ENCODE results near the gene ZFYVE28. TPM values are rescaled to one million over a fixed set of nuclear protein-coding genes. Genes with fewer than 3 reads are reported as not detected.

The ZFYVE28 gene
- total and polyA plus RNA-seq, 2 of the 8 experiments (the other 6 are each of a cell fraction or from before 2014, with no cell fraction given), result 1.7 to 4.9 TPM

- CTCF ChIA-PET (ENCODE audit: partially characterized antibody), result interaction anchor here (1.1 kb wide), 1 partner anchor 80 kb away, joined by 3 read pairs; no protein-coding TSS in a partner anchor
- H4K5ac ChIP-seq (ENCODE audit: insufficient read length, low read depth, low read length), result no peak overlapping the region
- H3K23ac ChIP-seq (ENCODE audit: insufficient read length), result no peak overlapping the region
- no peak for FAIRE-seq
- no peak overlapping the region for H3K56ac ChIP-seq (replicated peaks; ENCODE audit: insufficient read length, low read depth, low read length)
- H3K27ac ChIP-seq (ENCODE audit: low read depth, low read length), result no peak overlapping the region
- no peak overlapping the region for H2BK12ac ChIP-seq (ENCODE audit: low read depth, low read length)
- H2AFZ ChIP-seq (ENCODE audit: low read length), result no peak overlapping the region
- H2BK5ac ChIP-seq (ENCODE audit: low read depth, low read length), result no peak overlapping the region; the same call in 1 of the 2 replicates
- H3K36me3 ChIP-seq (ENCODE audit: control insufficient read depth in 2 of 4, insufficient read depth in 4 of 4, low read length in 3 of 4), result no peaks in the 10 kb centered on the region
- no peak overlapping the region for H3K4me3 ChIP-seq (ENCODE audit: extremely low read depth in 1 of 4, insufficient read depth in 2 of 4, low read depth in 3 of 4, low read length in 4 of 4)
- peak overlapping the region; percentile 3; the same call in 1 of the 2 replicates for H4K8ac ChIP-seq (ENCODE audit: extremely low read depth, insufficient read depth, low read length)
- DNase-seq (ENCODE audit: low read depth in 1 of 2, low spot score in 2 of 2), result no peak
- H3K4me2 ChIP-seq (ENCODE audit: insufficient read depth in 1 of 2, low read depth in 2 of 2, low read length in 2 of 2), result no peak overlapping the region
- no peaks in the 10 kb centered on the region for H3K79me2 ChIP-seq (ENCODE audit: control insufficient read depth in 1 of 2, insufficient read depth in 2 of 2, low read length in 2 of 2)
- H3K4me1 ChIP-seq (replicated peaks in 1 of 4; ENCODE audit: control insufficient read depth in 3 of 4, insufficient read depth in 4 of 4, low read length in 3 of 4), result peaks cover 0 to 6% (median 6%) of the 10 kb centered on the region in 4 experiments; a peak in 5 of 7 replicates
- no peak overlapping the region for H2AK5ac ChIP-seq (ENCODE audit: low read depth, low read length)
- H3K18ac ChIP-seq (ENCODE audit: extremely low read depth, low read length), result no peak overlapping the region
- no peaks in the 10 kb centered on the region for H3K9me3 ChIP-seq (ENCODE audit: insufficient read depth in 2 of 2, low read depth in 1 of 2, low read length in 1 of 2)
- H3K4ac ChIP-seq (replicated peaks; ENCODE audit: insufficient read length, low read depth, low read length), result no peak overlapping the region
- POLR2A ChIA-PET (ENCODE audit: partially characterized antibody), result no interaction called here
- H3K79me1 ChIP-seq (ENCODE audit: low read depth, low read length), result no peaks in the 10 kb centered on the region
- peaks cover 0 to 1% of the 10 kb centered on the region in 2 experiments for H4K20me1 ChIP-seq (replicated peaks in 1 of 2; ENCODE audit: control insufficient read depth in 1 of 2, insufficient read depth in 2 of 2, low read length in 2 of 2)
- H3K23me2 ChIP-seq (ENCODE audit: low read depth, low read length), result no peaks in the 10 kb centered on the region
- H2BK120ac ChIP-seq (replicated peaks; ENCODE audit: low read depth, low read length), result no peak overlapping the region
- no peak overlapping the region for H2BK15ac ChIP-seq (ENCODE audit: low read length)
- 92% methylated on average over 11 of the region's 24 CpGs; no CpG with 5 or more reads in 1 of the 2 experiments for WGBS, 2 experiments (ENCODE audit: extremely low coverage in 1 of 2, insufficient coverage in 1 of 2, insufficient read length in 1 of 2, insufficient replicate concordance in 2 of 2, low coverage in 1 of 2, low lambda C conversion rate in 2 of 2, missing lambda C conversion rate in 1 of 2)
- H3K27me3 ChIP-seq (replicated peaks in 1 of 4; ENCODE audit: control insufficient read depth in 3 of 4, extremely low read depth in 1 of 4, insufficient read depth in 3 of 4, low read length in 3 of 4), result no peaks in the 10 kb centered on the region
- H4K91ac ChIP-seq (replicated peaks; ENCODE audit: insufficient read length, low read length), result no peak overlapping the region
- no peak overlapping the region for H3K9ac ChIP-seq (replicated peaks in 1 of 4; ENCODE audit: extremely low read depth in 1 of 4, low read depth in 3 of 4, low read length in 3 of 4)
- no peak overlapping the region for H3K14ac ChIP-seq (ENCODE audit: insufficient read length)
- H2BK20ac ChIP-seq (ENCODE audit: low read length), result no peak overlapping the region
- TF ChIP-seq ASH2L (IDR thresholded peaks at IDR 0.05; ENCODE audit: low read length), result no peak
- no peak for TF ChIP-seq NANOG (IDR thresholded peaks at IDR 0.05; ENCODE audit: insufficient read depth, low read depth, low read length, poor library complexity, severe bottlenecking)
- TF ChIP-seq RAD21 (IDR thresholded peaks at IDR 0.05 in 1 of 2, conservative IDR thresholded peaks at IDR 0.05 in 1 of 2; ENCODE audit: low read depth in 2 of 2, low read length in 2 of 2), result no peak
- TF ChIP-seq CTBP2 (IDR thresholded peaks at IDR 0.05; ENCODE audit: borderline replicate concordance, insufficient read depth, insufficient read length, low read length), result no peak
- no peak for TF ChIP-seq CBX8 (IDR thresholded peaks at IDR 0.05; ENCODE audit: borderline replicate concordance, low read depth, low read length)
- TF ChIP-seq GABPA (IDR thresholded peaks at IDR 0.05; ENCODE audit: borderline replicate concordance, insufficient read depth, low read length), result no peak
- TF ChIP-seq FOSL1 (IDR thresholded peaks at IDR 0.05; ENCODE audit: insufficient read depth, low read depth, low read length), result no peak
- TF ChIP-seq SRF (IDR thresholded peaks at IDR 0.05; ENCODE audit: low read depth, low read length), result no peak
- no peak for TF ChIP-seq E2F6 (IDR thresholded peaks at IDR 0.05)
- TF ChIP-seq SUZ12 (IDR thresholded peaks at IDR 0.05; ENCODE audit: low read length), result no peak
These were observed 144.7 kb downstream of the ZFYVE28 start for GRCh38 chr4:2273657-2274319.

Data from H1 (cell line).